Activated CD4-positive, alpha-beta T cell treated with anti-CD3 and anti-CD28 coated beads for 1 hour (primary cell): Measurements from ENCODE around the gene TMEM270.
A peak's percentile ranks its signal among the peaks of the same experiment; 100 is the strongest.
"Not testable (repeated sequence)": the region's sequence is repeated elsewhere in the genome, so short reads cannot be mapped to it uniquely, and the experiment has no call there.

Experiments
- DNase-seq: peaks from one replicate; pipeline ENCODE4 v3.0.0-alpha.2; 2020

The TMEM270 gene

GRCh38 chr7:73860859-73861258 lies at the start of gene TMEM270:
TMEM270 (plus strand) TSS chr7:73861159; CDS start chr7:73861195, 36 bp downstream.
- no peak for DNase-seq

GRCh38 chr7:73811760-73812168 lies 49.2 kb upstream of the TMEM270 start:
- peak; percentile 19 for DNase-seq

GRCh38 chr7:73812996-73813395 lies 48.0 kb upstream of the TMEM270 start:
- DNase-seq: no peak

GRCh38 chr7:73815436-73815835 lies 45.5 kb upstream of the TMEM270 start:
- no peak for DNase-seq

- no peak for DNase-seq
These were observed 43.8 kb upstream of the TMEM270 start for GRCh38 chr7:73817121-73817520.

- no peak for DNase-seq
These were observed 40.9 kb upstream of the TMEM270 start for GRCh38 chr7:73820013-73820412.

- DNase-seq: not testable (repeated sequence)
These were observed 39.2 kb upstream of the TMEM270 start for GRCh38 chr7:73821597-73822285.

GRCh38 chr7:73822319-73823173 lies 38.4 kb upstream of the TMEM270 start:
- no peak for DNase-seq

- DNase-seq: no peak
These were observed 37.7 kb upstream of the TMEM270 start for GRCh38 chr7:73823257-73823656.

- no peak for DNase-seq
These were observed 36.9 kb upstream of the TMEM270 start for GRCh38 chr7:73823873-73824592.

- no peak for DNase-seq
These were observed 36.0 kb upstream of the TMEM270 start for GRCh38 chr7:73824986-73825385.

GRCh38 chr7:73827567-73828106 lies 33.3 kb upstream of the TMEM270 start:
- no peak for DNase-seq

- no peak for DNase-seq
These were observed 32.7 kb upstream of the TMEM270 start for GRCh38 chr7:73828107-73828803.

GRCh38 chr7:73828972-73829371 lies 32.0 kb upstream of the TMEM270 start:
- DNase-seq: no peak

GRCh38 chr7:73829505-73829904 lies 31.5 kb upstream of the TMEM270 start:
- DNase-seq: no peak

- DNase-seq: no peak
These were observed 30.9 kb upstream of the TMEM270 start for GRCh38 chr7:73829921-73830680.

GRCh38 chr7:73830681-73831583 lies 30.0 kb upstream of the TMEM270 start, which contains the start of gene CLDN4:
CLDN4 (plus strand) TSS chr7:73830996; CDS start chr7:73831202, 206 bp downstream.
- DNase-seq: no peak

- DNase-seq: no peak
These were observed 29.4 kb upstream of the TMEM270 start for GRCh38 chr7:73831584-73831833.

GRCh38 chr7:73831834-73832651 lies 28.9 kb upstream of the TMEM270 start:
- DNase-seq: no peak

GRCh38 chr7:73832806-73833205 lies 28.2 kb upstream of the TMEM270 start:
- DNase-seq: no peak
